Measurements from ENCODE around the gene AGR3.

DNA sequence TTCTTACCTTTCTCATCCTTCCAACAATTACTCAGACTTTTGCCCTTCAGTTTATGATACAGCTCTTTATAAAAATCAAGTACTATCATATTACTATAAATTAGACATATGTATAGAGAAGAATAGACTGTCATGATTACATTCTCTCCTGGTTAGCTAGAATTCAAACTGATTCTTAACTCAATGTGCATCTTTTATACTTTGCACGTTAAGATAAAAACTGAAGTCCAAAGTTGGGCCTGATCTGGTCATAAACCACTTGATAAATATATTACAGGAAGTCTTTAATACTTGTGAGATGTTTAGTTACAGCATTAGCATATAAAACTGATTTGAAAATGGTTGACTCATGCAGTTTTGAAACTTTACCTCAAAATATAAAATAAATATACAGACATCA, 2.6 kb downstream of the AGR3 start:
- TF ChIP-seq YY1 (IDR thresholded peaks at IDR 0.05; ENCODE audit: extremely low read depth, insufficient replicate concordance, low read depth, low read length) (no peak), POLR2AphosphoS5 (IDR thresholded peaks at IDR 0.05; ENCODE audit: low read depth, low read length) (no peak), SP1 (IDR thresholded peaks at IDR 0.05; ENCODE audit: low read depth) (no peak), TCF7L2 (IDR thresholded peaks at IDR 0.05; ENCODE audit: borderline replicate concordance, extremely low read depth, insufficient read depth, insufficient read length) (no peak), RAD21 (IDR thresholded peaks at IDR 0.05; ENCODE audit: low read depth) (no peak), EZH2phosphoT487 (IDR thresholded peaks at IDR 0.05; ENCODE audit: borderline replicate concordance) (no peak), EZH2 (IDR thresholded peaks at IDR 0.05) (no peak), REST (IDR thresholded peaks at IDR 0.05; ENCODE audit: low read depth) (no peak)
- TF ChIP-seq, protein P1, sequence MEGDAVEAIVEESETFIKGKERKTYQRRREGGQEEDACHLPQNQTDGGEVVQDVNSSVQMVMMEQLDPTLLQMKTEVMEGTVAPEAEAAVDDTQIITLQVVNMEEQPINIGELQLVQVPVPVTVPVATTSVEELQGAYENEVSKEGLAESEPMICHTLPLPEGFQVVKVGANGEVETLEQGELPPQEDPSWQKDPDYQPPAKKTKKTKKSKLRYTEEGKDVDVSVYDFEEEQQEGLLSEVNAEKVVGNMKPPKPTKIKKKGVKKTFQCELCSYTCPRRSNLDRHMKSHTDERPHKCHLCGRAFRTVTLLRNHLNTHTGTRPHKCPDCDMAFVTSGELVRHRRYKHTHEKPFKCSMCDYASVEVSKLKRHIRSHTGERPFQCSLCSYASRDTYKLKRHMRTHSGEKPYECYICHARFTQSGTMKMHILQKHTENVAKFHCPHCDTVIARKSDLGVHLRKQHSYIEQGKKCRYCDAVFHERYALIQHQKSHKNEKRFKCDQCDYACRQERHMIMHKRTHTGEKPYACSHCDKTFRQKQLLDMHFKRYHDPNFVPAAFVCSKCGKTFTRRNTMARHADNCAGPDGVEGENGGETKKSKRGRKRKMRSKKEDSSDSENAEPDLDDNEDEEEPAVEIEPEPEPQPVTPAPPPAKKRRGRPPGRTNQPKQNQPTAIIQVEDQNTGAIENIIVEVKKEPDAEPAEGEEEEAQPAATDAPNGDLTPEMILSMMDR (IDR thresholded peaks at IDR 0.05 in 2 of 3, conservative IDR thresholded peaks at IDR 0.05 in 1 of 3; ENCODE audit: borderline replicate concordance in 1 of 3, insufficient read depth in 1 of 3, low read depth in 2 of 3, low read length in 2 of 3), result no peak
- TF ChIP-seq, protein P2, sequence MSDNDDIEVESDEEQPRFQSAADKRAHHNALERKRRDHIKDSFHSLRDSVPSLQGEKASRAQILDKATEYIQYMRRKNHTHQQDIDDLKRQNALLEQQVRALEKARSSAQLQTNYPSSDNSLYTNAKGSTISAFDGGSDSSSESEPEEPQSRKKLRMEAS (IDR thresholded peaks at IDR 0.05), result no peak

Data from HCT116 (cell line).